NB4 (cell line): ENCODE measurements around the gene MPDZ.
A peak's percentile ranks its signal among the peaks of the same experiment; 100 is the strongest.

ENCODE experiments used
- DNase-seq: peaks from one replicate; pipeline ENCODE4 v3.0.0; 2010; ENCODE audit warnings: low read depth
- H3K4me3 ChIP-seq: one replicate; pipeline ENCODE4 v1.5.1; 2011; ENCODE audit warnings: mild to moderate bottlenecking, low read depth, low read length, moderate library complexity
- CTCF ChIP-seq: IDR thresholded peaks from one replicate; pipeline ENCODE4 v1.5.1; 2012; ENCODE audit warnings: low read depth, low read length
- MAX ChIP-seq: IDR thresholded peaks from 2 replicates; pipeline ENCODE4 v1.6.1; 2011; ENCODE audit warnings: low read depth, low read length
- MYC ChIP-seq: IDR thresholded peaks from 2 replicates; pipeline ENCODE4 v1.6.1; 2011; ENCODE audit warnings: low read depth, low read length
- POLR2A ChIP-seq: IDR thresholded peaks from 2 replicates; pipeline ENCODE4 v1.6.1; 2011; ENCODE audit warnings: mild to moderate bottlenecking; ENCODE audit not compliant: insufficient read length; ENCODE audit errors: extremely low read depth

Gene MPDZ

GRCh38 chr9:13292782-13293181 lies 13.3 kb upstream of the MPDZ start:
- no peak for TF ChIP-seq MAX
- no peak for TF ChIP-seq MYC
- no peak for TF ChIP-seq CTCF
- no peak for TF ChIP-seq POLR2A

GRCh38 chr9:13292158-13292557 lies 12.7 kb upstream of the MPDZ start:
- H3K4me3 ChIP-seq: no peak overlapping the region
- no peak for DNase-seq
- TF ChIP-seq MAX (no peak), CTCF (no peak), POLR2A (no peak), MYC (no peak)

More at GRCh38 chr9:13292782-13293181, 13.3 kb upstream of the MPDZ start:
- DNase-seq: no peak
- H3K4me3 ChIP-seq: no peak overlapping the region

- DNase-seq: no peak
- TF ChIP-seq CTCF: peak; percentile 9
- no peak for TF ChIP-seq POLR2A
- TF ChIP-seq MYC: no peak
- no peak overlapping the region for H3K4me3 ChIP-seq
These were observed 12.2 kb upstream of the MPDZ start for GRCh38 chr9:13291718-13292117.

- no peak for TF ChIP-seq CTCF
- no peak for TF ChIP-seq POLR2A
- no peak overlapping the region for H3K4me3 ChIP-seq
- DNase-seq: no peak
These were observed 4.5 kb upstream of the MPDZ start for GRCh38 chr9:13284011-13284410.

- H3K4me3 ChIP-seq: no peak overlapping the region
- TF ChIP-seq MAX (no peak), MYC (no peak), POLR2A (no peak), CTCF (no peak)
- no peak for DNase-seq
These were observed 3.5 kb upstream of the MPDZ start for GRCh38 chr9:13282998-13283397.

GRCh38 chr9:13281356-13282016 lies 2.0 kb upstream of the MPDZ start:
- TF ChIP-seq CTCF (no peak), POLR2A (no peak), MYC (no peak), MAX (no peak)
- no peak for DNase-seq
- no peak overlapping the region for H3K4me3 ChIP-seq
